ENCODE results near the gene RFWD3. TPM values are rescaled to one million over a fixed set of nuclear protein-coding genes. Genes with fewer than 3 reads are reported as not detected.

The RFWD3 gene
- total and polyA plus RNA-seq, 2 donors from 2014 or later = 5.8 to 26.0 TPM

- Histone ChIP-seq H3K27me3 (ENCODE audit: control insufficient read depth, insufficient read depth, low read length) (no peaks in the 10 kb centered on the region), H3K9ac (ENCODE audit: low read length in 3 of 3) (no peak overlapping the region), H3K4me3 (ENCODE audit: low read length in 3 of 3) (no peak overlapping the region), H3K27ac (ENCODE audit: low read depth in 2 of 2, low read length in 2 of 2) (no peak overlapping the region), H3K36me3 (ENCODE audit: control insufficient read depth in 2 of 3, insufficient read depth in 3 of 3, low read length in 3 of 3) (no peaks in the 10 kb centered on the region), H3K9me3 (ENCODE audit: control insufficient read depth in 2 of 3, insufficient read depth in 1 of 3, low read length in 3 of 3) (no peaks in the 10 kb centered on the region), H3K4me1 (ENCODE audit: control insufficient read depth in 2 of 3, insufficient read depth in 2 of 3, low read depth in 1 of 3, low read length in 3 of 3) (no peaks in the 10 kb centered on the region)
- TF ChIP-seq, protein P1, sequence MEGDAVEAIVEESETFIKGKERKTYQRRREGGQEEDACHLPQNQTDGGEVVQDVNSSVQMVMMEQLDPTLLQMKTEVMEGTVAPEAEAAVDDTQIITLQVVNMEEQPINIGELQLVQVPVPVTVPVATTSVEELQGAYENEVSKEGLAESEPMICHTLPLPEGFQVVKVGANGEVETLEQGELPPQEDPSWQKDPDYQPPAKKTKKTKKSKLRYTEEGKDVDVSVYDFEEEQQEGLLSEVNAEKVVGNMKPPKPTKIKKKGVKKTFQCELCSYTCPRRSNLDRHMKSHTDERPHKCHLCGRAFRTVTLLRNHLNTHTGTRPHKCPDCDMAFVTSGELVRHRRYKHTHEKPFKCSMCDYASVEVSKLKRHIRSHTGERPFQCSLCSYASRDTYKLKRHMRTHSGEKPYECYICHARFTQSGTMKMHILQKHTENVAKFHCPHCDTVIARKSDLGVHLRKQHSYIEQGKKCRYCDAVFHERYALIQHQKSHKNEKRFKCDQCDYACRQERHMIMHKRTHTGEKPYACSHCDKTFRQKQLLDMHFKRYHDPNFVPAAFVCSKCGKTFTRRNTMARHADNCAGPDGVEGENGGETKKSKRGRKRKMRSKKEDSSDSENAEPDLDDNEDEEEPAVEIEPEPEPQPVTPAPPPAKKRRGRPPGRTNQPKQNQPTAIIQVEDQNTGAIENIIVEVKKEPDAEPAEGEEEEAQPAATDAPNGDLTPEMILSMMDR (IDR thresholded peaks at IDR 0.05; ENCODE audit: borderline replicate concordance, extremely low read depth, insufficient read depth) = no peak
- DNase-seq (no peak), FAIRE-seq (no peak)
- intact Hi-C loops (cut with DNase I) = no loop called here
Measured at GRCh38 chr16:74586948-74587347, 79.7 kb downstream of the RFWD3 start.

GRCh38 chr16:74585846-74586443 is 80.7 kb downstream of the RFWD3 start:
- Histone ChIP-seq H3K4me1 (ENCODE audit: control insufficient read depth in 2 of 3, insufficient read depth in 2 of 3, low read depth in 1 of 3, low read length in 3 of 3) (peaks cover 0 to 2% (median 0%) of the 10 kb centered on the region in 3 donors), H3K27me3 (ENCODE audit: control insufficient read depth, insufficient read depth, low read length) (no peaks in the 10 kb centered on the region), H3K9ac (ENCODE audit: low read length in 3 of 3) (no peak overlapping the region)

DNA sequence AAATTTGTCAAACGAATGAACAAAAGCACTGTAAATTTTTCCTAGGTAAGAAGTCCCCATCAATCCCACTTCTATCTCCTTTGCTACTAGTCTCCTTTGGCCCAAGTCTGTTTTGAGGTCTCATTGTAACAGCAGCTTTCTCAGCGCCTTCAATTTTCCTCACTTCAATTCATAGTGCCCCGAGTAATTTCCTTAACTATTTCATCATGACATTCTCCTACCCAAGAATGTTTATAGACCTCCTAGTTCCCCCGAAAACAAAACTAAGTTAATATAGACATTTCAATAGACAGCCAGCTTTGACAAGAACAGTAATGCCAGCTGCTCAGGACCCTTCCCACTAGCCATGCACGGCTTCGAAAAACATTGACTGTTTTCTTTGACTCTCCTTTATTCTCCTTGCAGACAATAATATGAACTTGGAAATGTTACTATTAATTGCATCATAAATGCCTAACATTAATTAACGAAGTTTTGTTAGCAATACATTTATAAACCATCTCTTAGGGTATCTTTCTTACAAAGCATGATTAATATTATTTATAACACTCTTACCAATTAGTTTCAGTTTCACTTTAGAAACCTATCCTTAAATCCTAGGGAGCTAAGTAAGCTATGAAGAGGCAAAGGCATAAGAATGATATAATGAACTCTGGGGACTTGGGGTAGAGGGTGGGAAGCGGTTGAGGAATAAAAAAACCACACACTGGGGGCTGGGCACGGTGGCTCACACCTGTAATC is 82.6 kb downstream of the RFWD3 start:
- Histone ChIP-seq H3K4me3 (ENCODE audit: low read length in 3 of 3) (no peak overlapping the region), H3K9me3 (ENCODE audit: control insufficient read depth in 2 of 3, insufficient read depth in 1 of 3, low read length in 3 of 3) (no peaks in the 10 kb centered on the region), H3K9ac (ENCODE audit: low read length in 3 of 3) (no peak overlapping the region), H3K27me3 (ENCODE audit: control insufficient read depth, insufficient read depth, low read length) (no peaks in the 10 kb centered on the region), H3K27ac (ENCODE audit: low read depth in 2 of 2, low read length in 2 of 2) (no peak overlapping the region), H3K4me1 (ENCODE audit: control insufficient read depth in 2 of 3, insufficient read depth in 2 of 3, low read depth in 1 of 3, low read length in 3 of 3) (peaks cover 0 to 3% (median 0%) of the 10 kb centered on the region in 3 donors), H3K36me3 (ENCODE audit: control insufficient read depth in 2 of 3, insufficient read depth in 3 of 3, low read length in 3 of 3) (no peaks in the 10 kb centered on the region)
- TF ChIP-seq, protein P1 (IDR thresholded peaks at IDR 0.05; ENCODE audit: borderline replicate concordance, extremely low read depth, insufficient read depth) = no peak
- intact Hi-C loops (cut with DNase I) = no loop called here
- FAIRE-seq (no peak), DNase-seq (no peak)

More at GRCh38 chr16:74585846-74586443, 80.7 kb downstream of the RFWD3 start:
- Histone ChIP-seq H3K9me3 (ENCODE audit: control insufficient read depth in 2 of 3, insufficient read depth in 1 of 3, low read length in 3 of 3) (no peaks in the 10 kb centered on the region), H3K4me3 (ENCODE audit: low read length in 3 of 3) (no peak overlapping the region), H3K36me3 (ENCODE audit: control insufficient read depth in 2 of 3, insufficient read depth in 3 of 3, low read length in 3 of 3) (no peaks in the 10 kb centered on the region), H3K27ac (ENCODE audit: low read depth in 2 of 2, low read length in 2 of 2) (no peak overlapping the region)
- DNase-seq (no peak), FAIRE-seq (no peak)
- TF ChIP-seq, protein P1 (IDR thresholded peaks at IDR 0.05; ENCODE audit: borderline replicate concordance, extremely low read depth, insufficient read depth) = no peak
- intact Hi-C loops (cut with DNase I) = no loop called here
